ENCODE data around the gene NAA35. TPM values are rescaled to one million over a fixed set of nuclear protein-coding genes. Genes with fewer than 3 reads are reported as not detected.

NAA35 gene
- total and polyA plus RNA-seq, 2 donors (not counting 3 experiments of a cell fraction or from before 2014, with no cell fraction given), result 7.9 to 22.5 TPM

DNA sequence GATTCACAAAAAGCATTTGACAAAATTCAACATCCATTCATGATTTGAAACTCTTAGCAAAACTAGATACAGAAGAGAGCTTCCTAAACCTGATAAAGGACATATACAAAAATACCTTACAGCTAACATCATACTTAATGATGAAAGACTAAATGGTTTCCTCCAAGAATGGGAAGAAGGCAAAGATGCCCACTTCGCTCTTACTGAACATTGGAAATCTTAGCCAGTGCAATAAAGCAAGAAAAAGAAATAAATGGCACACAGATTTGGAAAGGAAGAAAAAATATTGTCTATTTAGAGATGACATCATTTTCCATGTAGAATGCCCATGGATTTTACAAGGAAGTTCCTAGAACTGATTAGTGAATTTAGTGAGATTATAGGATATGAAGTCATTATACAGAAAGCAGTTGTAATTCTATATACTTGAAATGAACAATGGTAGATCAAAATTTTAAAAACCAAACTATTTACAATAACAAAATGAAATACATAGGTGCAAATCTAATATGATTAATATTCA, 64.4 kb downstream of the NAA35 start:
- no peak for FAIRE-seq
- CTCF ChIA-PET, result no interaction called here
- H3K36me3 ChIP-seq (ENCODE audit: control insufficient read depth in 2 of 2, extremely low read depth in 1 of 2, insufficient read depth in 2 of 2, low read length in 2 of 2), result peaks cover 2 to 9% of the 10 kb centered on the region in 2 experiments
- intact Hi-C loops (cut with micrococcal nuclease) (no loop called here), dilution Hi-C loops (cut with MboI; ENCODE audit: extremely low pct_ligation_motif_present, low sequenced_read_pairs) (no loop called here)
- H3K4me3 ChIP-seq (replicated peaks in 1 of 3; ENCODE audit: insufficient read depth in 1 of 3, low read depth in 1 of 3, low read length in 3 of 3), result no peak overlapping the region
- BruUV-seq (replicated peaks), result no TSS peak
- no peaks in the 10 kb centered on the region for H3K9me1 ChIP-seq (replicated peaks; ENCODE audit: control insufficient read depth, extremely low read depth, insufficient read depth, low read length)
- TF ChIP-seq FOS (IDR thresholded peaks at IDR 0.05; ENCODE audit: borderline replicate concordance, insufficient read depth, low read length), result no peak
- no peak for TF ChIP-seq POLR2AphosphoS5 (IDR thresholded peaks at IDR 0.05; ENCODE audit: insufficient read depth, low read depth, low read length)
- TF ChIP-seq EZH2 (IDR thresholded peaks at IDR 0.05; ENCODE audit: borderline replicate concordance, low read depth, low read length, severe bottlenecking), result no peak
- TF ChIP-seq, protein P1, sequence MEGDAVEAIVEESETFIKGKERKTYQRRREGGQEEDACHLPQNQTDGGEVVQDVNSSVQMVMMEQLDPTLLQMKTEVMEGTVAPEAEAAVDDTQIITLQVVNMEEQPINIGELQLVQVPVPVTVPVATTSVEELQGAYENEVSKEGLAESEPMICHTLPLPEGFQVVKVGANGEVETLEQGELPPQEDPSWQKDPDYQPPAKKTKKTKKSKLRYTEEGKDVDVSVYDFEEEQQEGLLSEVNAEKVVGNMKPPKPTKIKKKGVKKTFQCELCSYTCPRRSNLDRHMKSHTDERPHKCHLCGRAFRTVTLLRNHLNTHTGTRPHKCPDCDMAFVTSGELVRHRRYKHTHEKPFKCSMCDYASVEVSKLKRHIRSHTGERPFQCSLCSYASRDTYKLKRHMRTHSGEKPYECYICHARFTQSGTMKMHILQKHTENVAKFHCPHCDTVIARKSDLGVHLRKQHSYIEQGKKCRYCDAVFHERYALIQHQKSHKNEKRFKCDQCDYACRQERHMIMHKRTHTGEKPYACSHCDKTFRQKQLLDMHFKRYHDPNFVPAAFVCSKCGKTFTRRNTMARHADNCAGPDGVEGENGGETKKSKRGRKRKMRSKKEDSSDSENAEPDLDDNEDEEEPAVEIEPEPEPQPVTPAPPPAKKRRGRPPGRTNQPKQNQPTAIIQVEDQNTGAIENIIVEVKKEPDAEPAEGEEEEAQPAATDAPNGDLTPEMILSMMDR (IDR thresholded peaks at IDR 0.05; ENCODE audit: extremely low read depth in 1 of 2, insufficient read depth in 1 of 2, low read depth in 1 of 2, low read length in 2 of 2), result no peak
- TF ChIP-seq GATA2 (IDR thresholded peaks at IDR 0.05; ENCODE audit: insufficient read depth, insufficient read length, low read depth, low read length), result no peak
- no peak for TF ChIP-seq JUN (IDR thresholded peaks at IDR 0.05; ENCODE audit: borderline replicate concordance, insufficient read depth, insufficient read length, low read depth)
- no peak for TF ChIP-seq POLR2A (IDR thresholded peaks at IDR 0.05; ENCODE audit: low read depth, low read length)
- TF ChIP-seq MYC (IDR thresholded peaks at IDR 0.05; ENCODE audit: low read depth, low read length), result no peak
- TF ChIP-seq, protein P2, sequence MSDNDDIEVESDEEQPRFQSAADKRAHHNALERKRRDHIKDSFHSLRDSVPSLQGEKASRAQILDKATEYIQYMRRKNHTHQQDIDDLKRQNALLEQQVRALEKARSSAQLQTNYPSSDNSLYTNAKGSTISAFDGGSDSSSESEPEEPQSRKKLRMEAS (IDR thresholded peaks at IDR 0.05; ENCODE audit: insufficient read depth, insufficient read length), result no peak
- no peaks in the 10 kb centered on the region for H4K20me1 ChIP-seq (replicated peaks; ENCODE audit: control insufficient read depth, extremely low read depth, insufficient read depth, low read length)
- no peaks in the 10 kb centered on the region for H3K9me3 ChIP-seq (replicated peaks; ENCODE audit: control insufficient read depth, insufficient read depth, low read length)
- no peak overlapping the region for H3K9ac ChIP-seq (replicated peaks; ENCODE audit: extremely low read depth, insufficient read depth, low read length)
- POLR2A ChIA-PET, result no interaction called here
- DNase-seq (ENCODE audit: low read depth, low spot score), result no peak
- no peak overlapping the region for H2AFZ ChIP-seq (ENCODE audit: low read depth, low read length)
- H3K79me2 ChIP-seq (ENCODE audit: control insufficient read depth, insufficient read depth, low read length), result no peaks in the 10 kb centered on the region
- no peak overlapping the region for H3K27ac ChIP-seq (ENCODE audit: insufficient read depth, low read depth, low read length)
- H3K27me3 ChIP-seq (ENCODE audit: control insufficient read depth in 2 of 2, insufficient read depth in 2 of 2, low read length in 2 of 2), result no peaks in the 10 kb centered on the region
- H3K4me2 ChIP-seq (ENCODE audit: insufficient read depth, low read length), result no peak overlapping the region
- no peaks in the 10 kb centered on the region for H3K4me1 ChIP-seq (ENCODE audit: control insufficient read depth, extremely low read depth, insufficient read depth, low read length)
